Panc1 (cell line): ENCODE data around the gene SLC5A6. TPM values are rescaled to one million over a fixed set of nuclear protein-coding genes. Genes with fewer than 3 reads are reported as not detected.

ENCODE experiments used
- ATAC-seq: fragments of 200-7000 bp; cut with Tn5 transposase; 2 replicates; pipeline ENCODE4 v1.9.1; 2020; ENCODE audit warnings: mild to moderate bottlenecking, moderate library complexity
- BruUV-seq: library from RNA; stranded (reverse); fragments of 400-500 nt; replicated peaks from 2 replicates; lab custom pipeline; 2021; lab: Mats Ljungman, UMichigan
- CTCF ChIA-PET: fragments of 300-600 bp; sonication (Branson Sonifier 250); formaldehyde crosslinking; loops from one replicate; lab custom pipeline; 2022; ENCODE audit warnings: antibody characterized with exemption; lab: Charles Lee
- POLR2A ChIA-PET: fragments of 300-600 bp; sonication (Branson Sonifier 250); formaldehyde crosslinking; loops from one replicate; lab custom pipeline; 2022; ENCODE audit warnings: antibody characterized with exemption; lab: Charles Lee
- DNase-seq: peaks from one replicate; pipeline ENCODE4 v3.0.0-alpha.2; 2010; ENCODE audit warnings: low read depth, low spot score
- H3K27ac ChIP-seq: 2 replicates; pipeline ENCODE4 v1.5.1; 2011; ENCODE audit warnings: mild to moderate bottlenecking, low read length, inconsistent platforms
- H3K27me3 ChIP-seq: fragments of 200-500 bp; sonication (Bioruptor generic); 2 replicates; pipeline ENCODE4 v1.6.0; 2014; ENCODE audit warnings: low read length, inconsistent platforms; ENCODE audit not compliant: control insufficient read depth, insufficient read depth
- H3K36me3 ChIP-seq: fragments of 200-500 bp; sonication (Bioruptor generic); 2 replicates; pipeline ENCODE4 v1.5.1; 2014; ENCODE audit warnings: inconsistent platforms, mild to moderate bottlenecking, low read length, moderate library complexity; ENCODE audit not compliant: control insufficient read depth, insufficient read depth
- H3K4me1 ChIP-seq: 2 replicates; pipeline ENCODE4 v1.5.1; 2011; ENCODE audit warnings: inconsistent platforms, mild to moderate bottlenecking, low read length, moderate library complexity; ENCODE audit not compliant: control insufficient read depth, insufficient read depth
- H3K4me3 ChIP-seq, 2 experiments: 2 replicates each; pipeline ENCODE4 v1.5.1; 2011 to 2012; ENCODE audit warnings: low read depth in 2 of 2, low read length in 2 of 2, mild to moderate bottlenecking in 2 of 2, inconsistent platforms in 1 of 2, moderate library complexity in 1 of 2
- H3K9me3 ChIP-seq: fragments of 200-500 bp; sonication (Bioruptor generic); 2 replicates; pipeline ENCODE4 v1.5.1; 2014; ENCODE audit warnings: low read depth, mild to moderate bottlenecking, inconsistent platforms, low read length, moderate library complexity; ENCODE audit not compliant: control insufficient read depth, insufficient read depth
- POLR2AphosphoS5 ChIP-seq: IDR thresholded peaks from 2 replicates; pipeline ENCODE4 v1.6.1; 2012; ENCODE audit warnings: mild to moderate bottlenecking, low read depth, low read length, moderate library complexity
- REST ChIP-seq, 2 experiments: IDR thresholded peaks; 2 replicates each; pipeline ENCODE4 v1.6.1; 2011 to 2012; ENCODE audit warnings: low read depth in 2 of 2, control low read depth in 1 of 2, low read length in 1 of 2, mild to moderate bottlenecking in 1 of 2, moderate library complexity in 1 of 2; ENCODE audit not compliant: insufficient read depth in 1 of 2
- SIN3A ChIP-seq: IDR thresholded peaks from 2 replicates; pipeline ENCODE4 v1.6.1; 2012; ENCODE audit warnings: low read depth, mild to moderate bottlenecking, low read length, moderate library complexity, borderline replicate concordance; ENCODE audit not compliant: insufficient read depth
- TCF7L2 ChIP-seq: IDR thresholded peaks from 2 replicates; pipeline ENCODE4 v1.6.1; 2011; ENCODE audit warnings: mild to moderate bottlenecking, low read depth, low read length, inconsistent platforms
- in situ Hi-C: cut with HindIII; loops from 2 replicates; pipeline ENCODE4 v1.10.0; 2016; ENCODE audit warnings: low sequenced_read_pairs, low pct_unique_long_range_greater_than_20kb
- intact Hi-C: fragments of 100-400 bp; cut with micrococcal nuclease; formaldehyde crosslinking; loops from one replicate; pipeline ENCODE4 v1.10.0; 2022; ENCODE audit not compliant: unreplicated experiment
- total RNA-seq: library from RNA; stranded (reverse); gene quantifications from one replicate; pipeline ENCODE4 v1.2.1, GENCODE V29; 2021; ENCODE audit not compliant: unreplicated experiment
- TF ChIP-seq, protein P1 (sequence below): fragments of 450-650 bp; IDR thresholded peaks from 2 replicates; pipeline ENCODE4 v1.5.1; 2017; ENCODE audit warnings: mild to moderate bottlenecking

SLC5A6 gene
- total RNA-seq, 1 experiment from 2014 or later: 74.5 TPM

DNA sequence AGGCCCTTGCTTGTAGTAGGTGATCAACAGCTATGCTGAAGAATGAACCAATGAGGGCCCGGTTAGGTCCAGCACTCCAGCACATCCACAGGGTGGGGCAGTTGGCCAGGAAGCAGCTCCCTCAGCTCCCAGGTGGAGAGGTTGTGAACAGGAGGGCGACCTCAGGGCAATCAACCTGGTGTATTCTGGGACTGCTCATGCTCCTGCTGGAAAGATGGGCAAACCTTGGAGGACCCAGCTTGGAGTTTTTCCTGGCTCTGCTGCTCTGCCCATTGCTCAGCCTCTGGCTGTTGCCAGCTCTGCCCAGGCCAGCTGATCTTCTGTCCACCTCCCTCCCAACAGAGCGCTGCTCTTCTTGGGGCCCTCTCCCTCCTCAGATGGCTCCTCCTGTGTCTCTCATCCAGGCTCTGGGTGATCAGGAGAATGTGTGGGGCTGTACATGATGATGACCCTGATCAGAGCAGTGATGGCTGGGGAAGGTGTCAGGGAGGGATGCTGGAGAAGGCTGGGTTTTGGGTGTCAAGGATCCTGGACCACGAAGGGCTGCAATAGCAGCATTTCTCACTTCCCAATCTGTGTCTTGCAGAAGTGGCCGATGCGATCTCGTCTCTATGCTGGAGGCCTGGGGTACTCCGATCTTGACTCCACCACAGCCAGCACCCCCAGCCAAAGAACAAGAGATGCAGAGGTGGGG, 59.8 kb downstream of the SLC5A6 start:
- H3K4me1 ChIP-seq: no peaks in the 10 kb centered on the region
- intact Hi-C loops: no loop called here
- ChIA-PET CTCF (no interaction called here), POLR2A (no interaction called here)
- H3K9me3 ChIP-seq: no peaks in the 10 kb centered on the region
- H3K4me3 ChIP-seq: no peak overlapping the region
- TF ChIP-seq, protein P1, sequence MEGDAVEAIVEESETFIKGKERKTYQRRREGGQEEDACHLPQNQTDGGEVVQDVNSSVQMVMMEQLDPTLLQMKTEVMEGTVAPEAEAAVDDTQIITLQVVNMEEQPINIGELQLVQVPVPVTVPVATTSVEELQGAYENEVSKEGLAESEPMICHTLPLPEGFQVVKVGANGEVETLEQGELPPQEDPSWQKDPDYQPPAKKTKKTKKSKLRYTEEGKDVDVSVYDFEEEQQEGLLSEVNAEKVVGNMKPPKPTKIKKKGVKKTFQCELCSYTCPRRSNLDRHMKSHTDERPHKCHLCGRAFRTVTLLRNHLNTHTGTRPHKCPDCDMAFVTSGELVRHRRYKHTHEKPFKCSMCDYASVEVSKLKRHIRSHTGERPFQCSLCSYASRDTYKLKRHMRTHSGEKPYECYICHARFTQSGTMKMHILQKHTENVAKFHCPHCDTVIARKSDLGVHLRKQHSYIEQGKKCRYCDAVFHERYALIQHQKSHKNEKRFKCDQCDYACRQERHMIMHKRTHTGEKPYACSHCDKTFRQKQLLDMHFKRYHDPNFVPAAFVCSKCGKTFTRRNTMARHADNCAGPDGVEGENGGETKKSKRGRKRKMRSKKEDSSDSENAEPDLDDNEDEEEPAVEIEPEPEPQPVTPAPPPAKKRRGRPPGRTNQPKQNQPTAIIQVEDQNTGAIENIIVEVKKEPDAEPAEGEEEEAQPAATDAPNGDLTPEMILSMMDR: no peak
- TF ChIP-seq REST (IDR thresholded peaks at IDR 0.05; ENCODE audit: insufficient read depth in 1 of 2, low read depth in 2 of 2, low read length in 1 of 2) (no peak), POLR2AphosphoS5 (no peak), TCF7L2 (no peak), SIN3A (no peak)
- in situ Hi-C loops: no loop called here
- no TSS peak for BruUV-seq
- ATAC-seq (peak; percentile 60), DNase-seq (no peak)
- no peaks in the 10 kb centered on the region for H3K36me3 ChIP-seq
- H3K27me3 ChIP-seq: no peaks in the 10 kb centered on the region
- no peak overlapping the region for H3K27ac ChIP-seq

DNA sequence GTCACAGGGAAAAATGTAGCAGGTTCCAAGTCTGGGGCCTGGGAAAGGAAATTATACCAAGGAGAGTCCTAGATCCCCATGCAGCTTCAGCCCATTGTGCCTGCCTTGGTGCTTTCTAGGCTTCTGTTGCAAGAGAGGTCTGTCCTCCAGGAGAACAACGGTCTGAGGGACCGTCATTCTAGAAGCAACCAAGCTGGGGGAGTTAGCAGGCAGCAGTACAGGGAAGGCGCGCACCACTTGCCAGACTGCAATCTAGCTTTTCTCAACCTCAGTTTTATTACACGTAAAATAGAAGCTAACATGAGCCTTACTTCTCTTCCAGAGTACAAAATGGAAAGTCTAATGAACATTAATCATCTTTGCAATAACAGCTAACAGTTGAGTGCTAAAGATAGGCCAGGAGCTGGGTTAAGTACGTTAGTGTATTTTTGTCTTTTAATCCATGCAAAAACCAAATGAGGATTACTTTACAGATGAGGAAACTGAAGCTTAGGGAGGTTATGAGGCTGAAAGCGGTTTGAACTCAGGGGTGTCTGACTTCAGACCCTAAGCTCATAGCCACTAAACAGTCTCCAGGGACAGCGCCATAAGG, 61.3 kb downstream of the SLC5A6 start:
- Histone ChIP-seq H3K36me3 (no peaks in the 10 kb centered on the region), H3K27me3 (no peaks in the 10 kb centered on the region), H3K4me1 (no peaks in the 10 kb centered on the region), H3K9me3 (no peaks in the 10 kb centered on the region), H3K4me3 (no peak overlapping the region), H3K27ac (no peak overlapping the region)
- DNase-seq: no peak
- intact Hi-C loops: no loop called here
- in situ Hi-C loops: no loop called here
- ChIA-PET CTCF (interaction anchor here (1.0 kb wide), 1 partner anchor 19 kb away, joined by 4 read pairs; no protein-coding TSS in a partner anchor), POLR2A (no interaction called here)
- TF ChIP-seq SIN3A (no peak), POLR2AphosphoS5 (no peak), REST (IDR thresholded peaks at IDR 0.05; ENCODE audit: insufficient read depth in 1 of 2, low read depth in 2 of 2, low read length in 1 of 2) (no peak), TCF7L2 (no peak)
- TF ChIP-seq, protein P1: no peak
- no peak for ATAC-seq
- no TSS peak for BruUV-seq
